HG02840 (cell line): ENCODE data around the gene DTX3.
A peak's percentile ranks its signal among the peaks of the same experiment; 100 is the strongest.
"Not testable (repeated sequence)": the region's sequence is repeated elsewhere in the genome, so short reads cannot be mapped to it uniquely, and the experiment has no call there.

ENCODE experiments used
- ATAC-seq: cut with Tn5 transposase; IDR thresholded peaks from one replicate; pipeline ENCODE4 v1.9.1; 2021; ENCODE audit warnings: mild to moderate bottlenecking, moderate library complexity, moderate number of reproducible peaks; ENCODE audit not compliant: unreplicated experiment, low FRiP score

DTX3 gene

DNA sequence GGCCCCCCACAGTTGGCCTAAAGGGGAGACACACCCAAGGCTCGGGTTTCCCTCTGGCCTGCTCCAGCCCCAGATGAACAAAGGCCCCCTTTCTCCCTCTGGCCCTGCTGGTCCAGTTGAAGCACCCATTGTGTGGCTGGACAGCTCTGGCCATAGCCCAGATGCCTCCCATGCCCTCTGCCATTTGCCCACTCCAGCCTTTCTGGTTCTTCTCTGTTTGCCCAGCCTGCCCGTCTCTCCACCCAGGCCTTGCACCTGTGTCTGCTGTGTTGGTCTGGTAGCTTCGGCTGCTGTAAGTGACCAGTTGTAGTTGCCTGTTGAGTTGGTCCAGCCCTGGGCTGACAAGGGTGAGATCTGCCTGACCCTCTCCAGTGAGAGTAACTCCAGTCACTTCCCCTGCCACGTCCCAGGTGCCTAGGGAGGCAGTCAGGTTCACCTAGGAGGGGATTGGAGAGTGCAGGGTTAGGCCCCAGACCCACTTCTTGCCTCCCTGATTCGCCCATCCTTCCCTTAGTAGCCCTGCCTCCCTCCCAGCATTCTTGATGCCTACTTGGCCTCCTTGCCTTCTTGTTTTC is 25.4 kb downstream of the DTX3 start:
- ATAC-seq = no peak

DNA sequence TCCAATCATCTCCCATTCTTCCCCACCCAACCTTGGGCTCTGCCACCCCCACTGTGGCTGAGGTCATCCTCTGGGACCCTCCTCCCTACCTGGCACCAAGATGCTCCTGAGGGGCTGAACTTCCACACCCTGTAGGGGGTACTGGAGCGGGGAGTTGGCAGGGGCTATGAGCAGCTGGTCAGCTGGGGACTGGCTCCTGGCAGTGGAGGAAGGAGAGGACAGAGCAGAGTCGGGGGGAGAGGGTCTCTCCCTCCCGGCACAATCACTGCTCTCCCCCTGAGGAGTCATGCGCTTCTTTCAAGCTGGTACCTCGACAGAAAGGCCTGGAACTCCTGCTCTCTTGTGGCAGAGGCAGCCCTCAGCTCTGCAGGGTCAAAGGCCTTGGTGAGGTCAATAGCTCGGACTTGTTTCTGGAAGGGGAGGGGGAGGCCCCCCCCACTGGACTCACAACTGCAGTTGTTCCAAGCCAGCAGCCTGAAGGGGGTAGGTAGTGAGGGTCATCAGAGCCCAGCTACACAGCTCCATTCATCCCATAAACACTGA is 26.3 kb downstream of the DTX3 start:
- ATAC-seq = no peak

DNA sequence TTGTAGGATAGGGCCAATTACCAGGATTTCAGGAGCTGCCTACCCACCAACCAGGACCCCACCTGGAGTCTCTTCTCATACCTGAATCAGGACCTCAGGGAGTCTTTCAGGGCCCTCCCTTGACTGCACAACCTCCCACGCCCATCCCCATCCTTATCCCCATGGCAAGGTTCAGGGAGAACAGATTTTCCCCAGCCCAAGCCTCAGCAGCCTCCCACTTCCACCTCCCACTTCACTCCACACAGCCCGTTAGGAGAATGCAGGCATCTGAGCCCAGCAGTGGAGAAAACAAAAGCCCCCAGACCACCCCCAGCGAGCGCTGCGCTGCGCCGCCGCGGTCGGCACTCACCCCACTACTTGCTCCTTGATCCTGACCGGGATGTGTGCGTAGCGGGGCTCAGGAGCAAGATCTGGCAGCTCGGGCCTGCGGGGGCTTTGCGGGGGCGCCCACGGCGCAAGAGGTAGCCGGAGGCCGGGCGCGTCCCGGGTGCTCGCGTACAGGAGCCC is 27.0 kb downstream of the DTX3 start:
- ATAC-seq = no peak

- no peak for ATAC-seq
Observed at GRCh38 chr12:57632073-57632957, 27.7 kb downstream of the DTX3 start.

- peak; percentile 64 for ATAC-seq
Observed at GRCh38 chr12:57632958-57633840, 28.6 kb downstream of the DTX3 start, which contains the start of gene B4GALNT1. TSS of gene B4GALNT1 (minus strand) at chr12:57633201. CDS start at chr12:57632132, 1,069 bp downstream.

DNA sequence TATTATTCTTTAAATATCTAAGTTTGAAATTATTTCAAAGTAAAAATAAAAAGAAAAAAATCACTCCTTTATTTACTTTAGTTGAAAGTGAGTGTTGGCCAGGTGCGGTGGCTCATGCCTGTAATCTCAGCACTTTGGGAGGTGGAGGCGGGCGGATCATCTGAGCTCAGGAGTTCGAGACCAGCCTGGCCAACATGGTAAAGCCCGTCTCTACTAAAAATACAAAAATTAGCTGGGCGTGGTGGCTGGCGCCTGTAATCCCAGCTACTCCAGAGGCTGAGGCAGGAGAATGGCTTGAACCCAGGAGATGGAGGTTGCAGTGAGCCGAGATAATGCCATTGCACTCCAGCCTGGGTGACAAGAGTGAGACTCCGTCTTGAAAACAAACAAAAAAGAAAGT is 32.1 kb downstream of the DTX3 start:
- ATAC-seq = not testable (repeated sequence)

DNA sequence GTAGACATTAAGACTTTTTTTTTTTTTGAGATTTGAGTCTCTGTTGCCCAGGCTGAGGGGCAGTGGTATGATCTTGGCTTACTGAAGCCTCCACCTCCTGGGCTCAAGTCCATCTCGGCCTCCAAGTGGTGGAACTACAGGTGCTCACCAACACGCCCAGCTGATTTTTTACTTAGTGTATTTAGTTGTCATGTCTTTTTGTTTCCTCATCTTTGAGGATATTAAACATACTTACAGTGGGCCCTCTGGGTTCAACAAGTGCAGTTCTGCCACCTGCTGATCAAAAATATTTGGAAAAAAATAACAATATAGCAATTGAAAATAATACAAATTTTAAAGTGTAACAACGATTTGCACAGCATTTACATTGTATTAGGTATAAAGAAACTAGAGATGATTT is 32.7 kb downstream of the DTX3 start:
- no peak for ATAC-seq

DNA sequence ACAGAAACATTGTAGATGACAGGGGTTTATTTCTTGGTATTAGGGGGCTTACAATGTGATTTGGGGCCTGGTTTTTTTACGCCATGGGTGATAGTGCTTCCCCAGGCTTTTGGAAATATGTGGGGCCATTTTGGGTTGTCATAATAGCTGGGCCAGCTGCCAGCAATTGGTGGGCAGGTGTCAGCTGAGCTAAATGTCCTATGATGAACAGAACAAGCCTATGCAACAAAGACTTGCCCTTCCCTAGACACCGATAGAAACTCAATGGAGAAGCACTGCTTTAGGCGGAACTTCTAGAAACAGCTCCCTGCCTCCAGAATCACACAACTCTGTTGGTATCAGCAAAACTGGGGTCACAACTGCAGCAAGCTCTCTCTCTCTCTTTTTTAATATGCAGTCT is 33.5 kb downstream of the DTX3 start:
- ATAC-seq = no peak

GRCh38 chr12:57640175-57641042 is 35.8 kb downstream of the DTX3 start:
- no peak for ATAC-seq

GRCh38 chr12:57641699-57642442 is 37.2 kb downstream of the DTX3 start:
- no peak for ATAC-seq

DNA sequence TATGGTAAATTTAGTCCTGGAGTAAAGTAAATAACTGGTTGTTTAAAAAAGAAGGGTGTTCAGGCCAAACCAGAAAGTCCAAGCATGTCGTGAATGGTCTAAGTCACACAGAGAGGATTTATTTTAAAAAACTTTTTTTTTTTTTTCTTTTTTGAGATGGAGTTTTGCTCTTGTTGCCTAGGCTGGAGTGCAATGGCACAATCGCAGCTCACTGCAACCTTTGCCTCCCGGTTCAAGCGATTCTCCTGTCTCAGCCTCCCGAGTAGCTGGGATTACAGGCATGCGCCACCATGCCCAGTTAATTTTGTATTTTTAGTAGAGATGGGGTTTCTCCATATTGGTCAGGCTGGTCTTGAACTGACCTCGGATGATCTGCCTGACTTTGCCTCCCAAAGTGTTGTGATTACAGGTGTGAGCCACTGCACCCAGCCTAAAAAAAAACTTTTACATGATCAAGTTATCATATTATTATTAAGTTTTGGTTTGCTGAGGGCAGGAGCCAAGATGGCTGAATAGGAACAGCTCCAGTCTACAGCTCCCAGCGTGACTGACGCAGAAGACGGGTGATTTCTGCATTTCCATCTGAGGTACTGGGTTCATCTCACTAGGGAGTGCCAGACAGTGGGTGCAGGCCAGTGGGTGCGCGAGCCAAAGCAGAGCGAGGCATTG is 41.5 kb downstream of the DTX3 start:
- ATAC-seq = not testable (repeated sequence)

GRCh38 chr12:57646659-57647049 is 42.0 kb downstream of the DTX3 start:
- ATAC-seq = not testable (repeated sequence)

DNA sequence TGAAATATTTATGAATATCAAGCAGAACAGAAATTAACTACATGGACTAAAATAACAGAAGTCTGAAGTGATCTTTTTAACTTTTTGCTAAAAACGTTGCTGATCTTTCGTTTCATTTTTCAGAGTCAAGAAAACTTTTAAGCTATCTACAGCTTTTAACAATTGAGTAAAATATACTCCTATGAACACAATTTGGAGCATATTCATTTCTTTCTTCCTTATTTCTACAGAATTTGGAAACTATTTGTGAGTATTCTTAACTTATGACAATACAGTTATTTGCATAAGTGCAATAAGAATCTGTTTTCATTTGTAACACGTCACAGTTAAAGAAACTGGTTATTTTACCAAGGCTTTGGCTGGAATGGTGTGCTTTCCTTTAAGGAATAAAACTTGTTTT is 49.4 kb downstream of the DTX3 start:
- no peak for ATAC-seq

DNA sequence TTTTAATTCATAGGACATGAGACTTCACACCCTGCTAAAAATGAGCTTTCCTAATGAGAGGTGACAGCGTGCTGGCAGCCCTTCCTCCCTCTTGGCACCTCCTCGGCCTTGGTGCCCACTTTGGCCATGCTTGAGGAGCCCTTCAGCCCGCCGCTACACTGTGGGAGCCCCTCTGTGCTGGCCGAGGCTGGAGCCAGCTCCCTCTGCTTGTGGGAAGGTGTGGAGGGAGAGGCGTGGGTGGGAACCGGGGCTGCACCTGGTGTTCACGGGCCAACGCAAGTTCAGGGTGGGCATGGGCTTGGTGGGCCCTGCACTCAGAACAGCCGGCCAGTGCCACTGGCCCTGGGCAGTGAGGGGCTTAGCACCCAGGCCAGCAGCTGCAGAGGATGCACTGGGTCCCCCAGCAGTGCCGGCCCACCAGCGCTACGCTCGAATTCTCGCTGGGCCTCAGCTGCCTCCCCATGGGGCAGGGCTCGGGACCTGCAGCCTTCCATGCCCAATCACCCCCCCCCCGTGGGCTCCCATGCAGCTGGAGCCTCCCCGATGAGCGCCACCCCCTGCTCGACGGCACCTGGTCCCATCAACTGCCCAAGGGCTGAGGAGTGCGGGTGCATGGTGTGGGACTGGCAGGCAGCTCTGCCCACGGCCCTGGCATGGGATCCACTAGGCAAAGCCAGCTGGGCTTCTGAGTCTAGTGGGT is 51.1 kb downstream of the DTX3 start:
- ATAC-seq = no peak

GRCh38 chr12:57656408-57656807 is 51.8 kb downstream of the DTX3 start:
- ATAC-seq = not testable (repeated sequence)

DNA sequence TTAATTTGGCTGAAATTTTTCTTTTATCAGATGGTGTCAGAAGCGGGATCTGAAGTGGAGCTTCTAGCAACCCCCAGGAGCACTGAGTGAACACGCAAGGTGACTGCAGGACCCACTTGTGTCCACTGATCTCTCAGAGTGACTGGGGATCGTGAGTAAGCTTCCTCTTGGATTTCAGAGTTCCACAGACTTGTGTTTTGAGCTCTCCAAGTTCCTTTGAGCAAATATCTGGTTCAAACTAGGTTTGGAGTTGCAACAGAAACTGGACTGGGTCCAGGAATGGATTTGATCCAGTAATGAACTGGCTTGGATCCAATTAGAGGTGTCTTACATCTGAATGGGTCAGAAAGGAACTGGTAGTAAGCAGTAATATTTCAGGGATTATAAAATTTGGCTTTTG is 53.1 kb downstream of the DTX3 start:
- no peak for ATAC-seq

DNA sequence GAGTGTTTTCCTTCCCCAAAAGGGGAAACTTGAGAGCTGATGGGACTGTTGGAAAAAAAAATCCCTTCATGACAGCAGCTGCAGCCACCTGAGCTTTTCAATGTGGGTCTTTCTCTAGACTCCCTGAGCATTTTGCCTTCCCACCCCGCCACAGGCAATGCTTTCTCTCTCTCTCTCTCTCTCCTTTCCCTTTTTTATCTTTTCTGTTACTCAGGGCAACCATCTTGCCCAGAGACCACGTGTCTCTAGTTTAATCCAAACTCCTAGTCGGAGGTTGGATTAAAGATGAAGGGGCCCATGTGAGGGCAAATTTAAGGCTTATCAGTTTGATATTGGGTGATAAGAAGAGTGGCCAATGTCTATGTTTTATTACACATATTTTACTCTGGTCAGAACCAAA is 54.3 kb downstream of the DTX3 start:
- no peak for ATAC-seq
